DMS153 treated with DMSO at 0.1 percent for 48 hours (cell line): ENCODE measurements around the gene ACOT7.
"Not testable (repeated sequence)": the region's sequence is repeated elsewhere in the genome, so short reads cannot be mapped to it uniquely, and the experiment has no call there.

ENCODE experiments used
- DNase-seq: peaks from one replicate; lab custom pipeline; 2025; ENCODE audit not compliant: unreplicated experiment; lab: John Stamatoyannopoulos, UW

The ACOT7 gene

GRCh38 chr1:6401673-6402072 is 8.1 kb upstream of the ACOT7 start:
- no peak for DNase-seq

GRCh38 chr1:6399294-6399693 is 5.7 kb upstream of the ACOT7 start:
- no peak for DNase-seq

- no peak for DNase-seq
Observed at GRCh38 chr1:6397844-6398441, 4.4 kb upstream of the ACOT7 start.

GRCh38 chr1:6396998-6397397 is 3.4 kb upstream of the ACOT7 start:
- DNase-seq = no peak

GRCh38 chr1:6395781-6396244 is 2.2 kb upstream of the ACOT7 start:
- not testable (repeated sequence) for DNase-seq

GRCh38 chr1:6395130-6395529 is 1.6 kb upstream of the ACOT7 start:
- DNase-seq = not testable (repeated sequence)

- DNase-seq = no peak
Observed at GRCh38 chr1:6392809-6393399, 663 bp downstream of the ACOT7 start.

- no peak for DNase-seq
Observed at GRCh38 chr1:6391951-6392808, 1.4 kb downstream of the ACOT7 start.

- no peak for DNase-seq
Observed at GRCh38 chr1:6389971-6390370, 3.6 kb downstream of the ACOT7 start.

GRCh38 chr1:6386371-6386949 is 7.1 kb downstream of the ACOT7 start:
- no peak for DNase-seq

GRCh38 chr1:6385488-6386191 is 7.9 kb downstream of the ACOT7 start:
- DNase-seq = peak; percentile 86

GRCh38 chr1:6384962-6385361 is 8.6 kb downstream of the ACOT7 start:
- no peak for DNase-seq

GRCh38 chr1:6384135-6384534 is 9.4 kb downstream of the ACOT7 start:
- no peak for DNase-seq

- no peak for DNase-seq
Observed at GRCh38 chr1:6380037-6380436, 13.5 kb downstream of the ACOT7 start.

- DNase-seq = no peak
Observed at GRCh38 chr1:6378096-6378746, 15.3 kb downstream of the ACOT7 start.

GRCh38 chr1:6373961-6374720 is 19.4 kb downstream of the ACOT7 start:
- peak; percentile 58 for DNase-seq

- not testable (repeated sequence) for DNase-seq
Observed at GRCh38 chr1:6372236-6372635, 21.3 kb downstream of the ACOT7 start.

- DNase-seq = no peak
Observed at GRCh38 chr1:6370006-6370405, 23.6 kb downstream of the ACOT7 start.

GRCh38 chr1:6367381-6368012 is 26.1 kb downstream of the ACOT7 start:
- DNase-seq = no peak
